Coronary artery (tissue), 2 donors: Measurements from ENCODE around the gene MFSD6L.

Experiments
- DNase-seq: peaks from one replicate; pipeline ENCODE4 v3.0.0-alpha.2; 2017; ENCODE audit warnings: low spot score
- H3K27ac ChIP-seq, 2 donors: fragments of 200-600 bp; sonication (generic); one replicate each; pipeline ENCODE4 v1.5.1; 2016 to 2019
- H3K4me3 ChIP-seq: fragments of 200-600 bp; sonication (generic); 2 replicates; pipeline ENCODE4 v1.5.1; 2016; ENCODE audit warnings: mild to moderate bottlenecking, moderate library complexity
- TF ChIP-seq, protein P1 (sequence below): fragments of 200-600 bp; sonication (generic); IDR thresholded peaks from one replicate; pipeline ENCODE4 v1.5.1; 2019; ENCODE audit warnings: antibody characterized with exemption

The MFSD6L gene

DNA sequence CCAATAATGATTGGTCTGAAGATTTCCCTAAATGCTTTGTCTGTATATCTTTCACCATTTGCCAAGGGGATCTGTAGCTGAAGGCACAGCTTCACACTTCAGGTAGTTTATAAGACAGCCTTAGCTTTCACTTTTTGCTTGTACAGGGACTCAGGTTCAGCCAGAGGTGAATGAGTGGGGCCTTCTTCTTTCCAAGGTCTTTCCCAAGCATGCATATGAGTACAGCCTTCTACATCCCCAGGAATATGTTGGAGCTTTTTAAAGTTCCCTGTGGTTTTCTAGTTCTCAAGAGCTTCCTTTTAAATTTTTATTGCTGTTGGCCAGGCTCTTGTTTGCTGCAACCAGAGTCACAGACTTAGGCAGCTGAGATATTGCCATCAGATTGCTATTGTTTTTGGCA lies 22.9 kb downstream of the MFSD6L start:
- peak; percentile 43 for DNase-seq
- TF ChIP-seq, protein P1, sequence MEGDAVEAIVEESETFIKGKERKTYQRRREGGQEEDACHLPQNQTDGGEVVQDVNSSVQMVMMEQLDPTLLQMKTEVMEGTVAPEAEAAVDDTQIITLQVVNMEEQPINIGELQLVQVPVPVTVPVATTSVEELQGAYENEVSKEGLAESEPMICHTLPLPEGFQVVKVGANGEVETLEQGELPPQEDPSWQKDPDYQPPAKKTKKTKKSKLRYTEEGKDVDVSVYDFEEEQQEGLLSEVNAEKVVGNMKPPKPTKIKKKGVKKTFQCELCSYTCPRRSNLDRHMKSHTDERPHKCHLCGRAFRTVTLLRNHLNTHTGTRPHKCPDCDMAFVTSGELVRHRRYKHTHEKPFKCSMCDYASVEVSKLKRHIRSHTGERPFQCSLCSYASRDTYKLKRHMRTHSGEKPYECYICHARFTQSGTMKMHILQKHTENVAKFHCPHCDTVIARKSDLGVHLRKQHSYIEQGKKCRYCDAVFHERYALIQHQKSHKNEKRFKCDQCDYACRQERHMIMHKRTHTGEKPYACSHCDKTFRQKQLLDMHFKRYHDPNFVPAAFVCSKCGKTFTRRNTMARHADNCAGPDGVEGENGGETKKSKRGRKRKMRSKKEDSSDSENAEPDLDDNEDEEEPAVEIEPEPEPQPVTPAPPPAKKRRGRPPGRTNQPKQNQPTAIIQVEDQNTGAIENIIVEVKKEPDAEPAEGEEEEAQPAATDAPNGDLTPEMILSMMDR: no peak
- H3K4me3 ChIP-seq: no peak overlapping the region
- H3K27ac ChIP-seq: peak overlapping the region in 1 of 2 donors; percentile 20

DNA sequence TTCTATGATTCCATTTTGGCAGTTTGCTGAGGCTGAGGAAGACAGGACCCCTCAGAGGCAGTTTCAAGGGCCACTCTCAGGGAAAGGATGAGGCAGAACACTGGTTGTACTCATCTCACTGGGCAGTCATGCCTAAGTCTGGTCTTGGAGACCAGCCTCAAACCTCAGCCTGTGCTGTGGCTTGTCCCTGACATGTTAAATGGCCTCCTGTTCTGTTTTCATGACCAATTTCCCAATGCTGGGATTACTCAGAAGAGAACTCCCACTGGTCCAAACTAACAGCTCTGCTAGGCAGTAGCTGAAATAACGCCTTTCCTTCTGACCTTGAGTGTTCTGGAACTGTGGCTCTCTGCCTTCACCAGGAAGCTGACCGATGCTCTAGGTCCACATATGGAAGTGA lies 32.4 kb downstream of the MFSD6L start:
- TF ChIP-seq, protein P1: no peak
- Histone ChIP-seq H3K4me3 (no peak overlapping the region), H3K27ac (no peak overlapping the region)
- DNase-seq: peak; percentile 35

DNA sequence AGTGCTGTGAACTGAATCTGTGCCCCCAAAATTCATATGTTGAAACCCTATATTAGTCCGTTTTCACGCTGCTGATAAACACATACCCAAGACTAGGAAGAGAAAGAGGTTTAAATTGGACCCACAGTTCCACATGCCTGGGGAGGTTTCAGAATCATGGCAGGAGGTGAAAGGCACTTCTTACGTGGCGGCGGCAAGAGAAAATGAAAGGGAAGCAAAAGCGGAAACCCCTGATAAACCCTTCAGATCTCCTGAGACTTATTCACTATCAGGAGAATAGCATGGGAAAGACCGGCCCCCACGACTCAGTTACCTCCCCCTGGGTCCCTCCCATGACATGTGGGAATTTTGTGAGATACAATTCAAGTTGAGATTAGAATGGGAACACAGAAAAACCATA lies 37.2 kb downstream of the MFSD6L start:
- peak; percentile 41 for DNase-seq
- TF ChIP-seq, protein P1: no peak
- Histone ChIP-seq H3K4me3 (no peak overlapping the region), H3K27ac (no peak overlapping the region)

DNA sequence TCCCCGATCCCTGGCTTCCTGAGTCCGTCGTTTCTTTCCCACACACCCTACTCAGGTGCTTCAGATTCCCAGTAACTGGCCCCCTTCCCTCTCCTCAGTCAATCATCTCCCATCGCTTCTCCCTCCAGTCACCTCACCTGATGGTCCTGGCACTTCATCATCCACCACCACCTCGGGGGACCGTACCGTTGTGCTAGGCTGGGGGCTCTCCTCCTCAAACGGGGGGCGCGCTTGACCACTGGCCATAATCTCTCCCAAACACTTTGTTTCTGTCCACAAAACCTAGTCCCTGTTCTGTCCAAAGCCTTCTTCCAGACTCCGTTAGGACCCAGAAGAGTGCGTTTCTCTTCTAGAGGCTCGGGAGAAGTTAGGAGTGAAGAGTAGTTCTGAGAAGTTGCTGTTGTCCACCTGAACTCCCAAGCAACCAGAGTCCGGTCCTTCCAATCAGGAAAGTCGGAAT lies 41.0 kb downstream of the MFSD6L start, which contains the start of gene SPDYE4:
Gene SPDYE4 (minus strand): TSS at position 410 of the 460 bp plus-strand sequence. CDS start 164 bp downstream, at position 246.
- no peak for DNase-seq
- Histone ChIP-seq H3K4me3 (no peak within 1 kb of the TSS), H3K27ac (no peak within 1 kb of the TSS)
- TF ChIP-seq, protein P1: no peak

DNA sequence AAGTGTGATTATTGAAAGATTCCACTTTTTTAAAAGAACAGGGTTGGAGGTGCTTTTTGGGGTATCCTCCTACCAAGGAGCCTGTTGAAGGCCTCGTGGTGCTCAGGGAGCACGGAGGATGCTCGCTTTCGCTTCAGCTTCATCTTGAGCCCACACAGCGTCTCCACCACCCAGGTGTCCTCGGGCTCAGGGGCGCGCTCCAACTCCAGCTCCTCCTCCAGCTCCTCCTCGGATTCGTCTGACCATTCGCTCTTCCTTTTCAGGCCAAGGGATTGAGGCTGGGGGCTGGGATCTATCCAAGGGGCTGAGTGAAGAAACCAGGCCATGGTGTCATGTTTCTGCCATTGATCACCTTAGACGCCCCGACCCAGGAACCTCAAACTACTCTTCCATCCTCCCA lies 42.0 kb downstream of the MFSD6L start:
- Histone ChIP-seq H3K4me3 (no peak overlapping the region), H3K27ac (no peak overlapping the region)
- TF ChIP-seq, protein P1: no peak
- peak; percentile 49 for DNase-seq

DNA sequence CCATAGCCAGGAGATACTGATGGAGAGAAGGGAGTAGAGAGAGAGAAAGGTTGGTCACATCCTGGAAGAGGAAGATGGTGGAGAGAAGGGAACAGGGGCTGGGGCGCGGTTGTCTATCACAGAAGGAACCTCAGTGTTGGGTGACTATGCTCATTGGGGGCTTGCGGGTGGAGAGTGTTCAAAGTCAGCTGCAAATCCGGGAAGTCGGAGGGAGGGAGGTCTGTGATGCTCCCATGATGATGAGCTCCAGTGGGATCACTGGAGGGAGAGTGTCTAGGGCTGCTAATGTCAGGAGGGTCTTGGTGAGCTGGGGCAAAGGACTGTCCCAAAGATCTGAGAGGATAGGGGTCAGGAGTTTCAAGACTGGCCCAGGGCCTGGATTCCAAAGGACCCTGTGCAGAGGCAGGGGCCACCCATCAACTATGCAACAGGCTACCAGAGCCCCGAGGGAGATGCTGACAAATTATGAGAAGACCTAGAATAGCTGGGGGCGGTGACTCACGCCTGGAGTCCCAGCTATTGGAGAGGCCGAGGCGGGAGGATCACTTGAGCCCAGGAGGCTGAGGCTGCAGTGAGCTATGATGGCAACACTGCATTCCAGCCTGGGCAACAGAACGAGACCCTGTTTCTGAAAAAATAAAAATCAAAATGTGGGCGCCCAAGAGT lies 43.4 kb downstream of the MFSD6L start:
- TF ChIP-seq, protein P1: no peak

DNA sequence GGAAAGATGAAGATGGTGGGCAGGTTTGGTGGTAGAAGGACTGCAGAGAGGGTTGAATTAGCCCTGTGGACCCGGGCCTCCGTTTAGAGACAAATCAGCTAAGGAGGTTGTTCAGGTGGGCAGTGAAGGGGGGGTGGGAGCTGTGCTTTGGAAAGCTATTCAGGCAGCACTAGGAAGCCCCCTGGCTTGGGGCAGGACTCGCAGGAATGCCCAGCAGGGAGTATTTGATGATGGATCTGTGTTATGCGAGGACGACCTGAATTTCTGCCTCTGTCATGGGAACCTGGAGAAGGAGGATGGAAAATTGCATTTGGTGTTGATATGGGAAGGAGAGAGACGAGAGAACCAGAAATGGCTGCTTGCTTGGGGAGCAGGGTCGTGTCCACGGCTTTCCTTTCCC lies 44.3 kb downstream of the MFSD6L start:
- DNase-seq: no peak
- H3K27ac ChIP-seq: no peak overlapping the region
- H3K4me3 ChIP-seq: no peak overlapping the region
- TF ChIP-seq, protein P1: no peak

More for the DNA sequence above, 43.4 kb downstream of the MFSD6L start:
- DNase-seq: peak; percentile 59
- Histone ChIP-seq H3K27ac (no peak overlapping the region), H3K4me3 (no peak overlapping the region)
